ENCODE results near the gene LCN9. TPM values are rescaled to one million over a fixed set of nuclear protein-coding genes. Genes with fewer than 3 reads are reported as not detected.
A peak's percentile ranks its signal among the peaks of the same experiment; 100 is the strongest.

The LCN9 gene
- total RNA-seq, 3 donors from 2014 or later = 0.64 TPM; not detected in 2

- TF ChIP-seq CTCF (IDR thresholded peaks at IDR 0.05) (no peak), POLR2A (IDR thresholded peaks at IDR 0.05) (no peak), POLR2AphosphoS5 (IDR thresholded peaks at IDR 0.05) (no peak)
Measured at GRCh38 chr9:135698767-135699166, 35.7 kb downstream of the LCN9 start.

DNA sequence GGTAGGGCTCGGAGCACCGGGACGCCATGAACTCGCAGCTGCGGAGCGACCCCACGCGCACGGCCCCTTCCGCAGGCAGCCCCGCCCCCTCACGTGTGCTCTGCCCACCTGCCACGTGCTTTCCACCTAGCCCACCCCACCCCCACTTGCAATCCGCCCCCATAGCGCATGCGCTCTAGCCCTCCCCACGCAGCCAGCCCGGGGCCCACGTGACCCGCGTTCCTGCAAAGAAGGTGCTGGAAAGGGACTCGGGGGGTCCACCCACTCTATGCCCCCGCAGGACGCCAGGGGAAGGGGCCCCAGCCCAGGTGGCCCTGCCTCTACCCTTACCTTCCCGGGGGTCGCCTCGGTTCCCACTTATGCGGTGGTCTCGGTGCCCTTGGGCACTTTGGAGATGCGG, 36.3 kb downstream of the LCN9 start, which contains the start of gene SOHLH1:
Gene SOHLH1 (minus strand): TSS at position 42 of the 400 bp plus-strand sequence. CDS start 14 bp downstream, at position 28.
- no peak for TF ChIP-seq POLR2A (IDR thresholded peaks at IDR 0.05)
- no peak for TF ChIP-seq CTCF (IDR thresholded peaks at IDR 0.05)
- no peak for TF ChIP-seq POLR2AphosphoS5 (IDR thresholded peaks at IDR 0.05)
- H3K27ac ChIP-seq = no peak within 1 kb of the TSS
- no peak within 1 kb of the TSS for H3K4me3 ChIP-seq
- no peaks in the 10 kb centered on the region for H3K4me1 ChIP-seq
- H3K27me3 ChIP-seq = peaks cover 0 to 38% of the 10 kb centered on the region in 2 donors
- intact Hi-C loops (cut with DNase I; ENCODE audit: low total_unique reads) = no loop called here
- no peaks in the 10 kb centered on the region for H3K9me3 ChIP-seq
- DNase-seq (ENCODE audit: low spot score in 2 of 2) = no peak
- H3K36me3 ChIP-seq = no peaks in the 10 kb centered on the region

More at GRCh38 chr9:135698767-135699166, 35.7 kb downstream of the LCN9 start:
- no peaks in the 10 kb centered on the region for H3K36me3 ChIP-seq
- H3K4me3 ChIP-seq = no peak overlapping the region
- no peaks in the 10 kb centered on the region for H3K9me3 ChIP-seq
- no peaks in the 10 kb centered on the region for H3K4me1 ChIP-seq
- no peak overlapping the region for H3K27ac ChIP-seq
- intact Hi-C loops (cut with DNase I; ENCODE audit: low total_unique reads) = no loop called here
- peaks cover 0 to 35% of the 10 kb centered on the region in 2 donors for H3K27me3 ChIP-seq
- DNase-seq (ENCODE audit: low spot score in 2 of 2) = no peak

DNA sequence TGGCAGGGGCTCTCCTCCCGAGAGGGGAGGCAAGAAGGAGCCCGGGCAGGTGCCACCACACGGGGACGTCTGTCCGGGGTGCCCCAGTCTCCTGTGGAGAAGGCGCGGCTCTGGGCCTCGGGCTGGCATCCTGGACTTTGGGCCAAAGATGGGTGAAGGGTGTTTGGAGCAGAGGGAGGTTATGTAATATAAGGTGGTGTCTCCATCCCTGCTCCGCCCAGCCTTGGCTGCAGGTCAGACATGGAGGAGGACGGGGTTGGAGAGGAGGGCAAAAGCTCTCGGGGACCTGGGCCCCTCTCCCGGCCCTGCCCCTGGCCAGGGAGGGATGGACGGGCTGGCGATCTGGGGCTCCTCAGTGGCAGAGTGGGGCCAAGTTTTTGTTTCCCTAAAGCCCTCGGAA, 37.4 kb downstream of the LCN9 start:
- DNase-seq (ENCODE audit: low spot score in 2 of 2) = no peak
- H3K27me3 ChIP-seq = peaks cover 0 to 46% of the 10 kb centered on the region in 2 donors
- no peak overlapping the region for H3K4me3 ChIP-seq
- intact Hi-C loops (cut with DNase I; ENCODE audit: low total_unique reads) = no loop called here
- no peaks in the 10 kb centered on the region for H3K36me3 ChIP-seq
- no peak overlapping the region for H3K27ac ChIP-seq
- no peaks in the 10 kb centered on the region for H3K4me1 ChIP-seq
- no peak for TF ChIP-seq POLR2A (IDR thresholded peaks at IDR 0.05)
- no peak for TF ChIP-seq POLR2AphosphoS5 (IDR thresholded peaks at IDR 0.05)
- TF ChIP-seq CTCF (IDR thresholded peaks at IDR 0.05) = no peak
- no peaks in the 10 kb centered on the region for H3K9me3 ChIP-seq

- H3K9me3 ChIP-seq = no peaks in the 10 kb centered on the region
- H3K4me1 ChIP-seq = no peaks in the 10 kb centered on the region
- peaks cover 0 to 54% of the 10 kb centered on the region in 2 donors for H3K27me3 ChIP-seq
- no peak for DNase-seq (ENCODE audit: low spot score in 2 of 2)
- no peaks in the 10 kb centered on the region for H3K36me3 ChIP-seq
- TF ChIP-seq POLR2AphosphoS5 (IDR thresholded peaks at IDR 0.05) (no peak), POLR2A (IDR thresholded peaks at IDR 0.05) (no peak), CTCF (IDR thresholded peaks at IDR 0.05) (no peak)
- H3K27ac ChIP-seq = no peak overlapping the region
- peak overlapping the region in 2 of 3 donors; percentile 32 to 48 for H3K4me3 ChIP-seq
- intact Hi-C loops (cut with DNase I; ENCODE audit: low total_unique reads) = no loop called here
Measured at GRCh38 chr9:135701067-135701958, 38.2 kb downstream of the LCN9 start.
